ENCODE measurements around the gene ALDH16A1. TPM values are rescaled to one million over a fixed set of nuclear protein-coding genes. Genes with fewer than 3 reads are reported as not detected.

ALDH16A1 gene
- total RNA-seq (2022; extraction: Qiagen RNA extraction; ENCODE audit: low read depth) = 13.6 to 25.0 TPM (median 21.1 TPM) in 5 replicates

DNA sequence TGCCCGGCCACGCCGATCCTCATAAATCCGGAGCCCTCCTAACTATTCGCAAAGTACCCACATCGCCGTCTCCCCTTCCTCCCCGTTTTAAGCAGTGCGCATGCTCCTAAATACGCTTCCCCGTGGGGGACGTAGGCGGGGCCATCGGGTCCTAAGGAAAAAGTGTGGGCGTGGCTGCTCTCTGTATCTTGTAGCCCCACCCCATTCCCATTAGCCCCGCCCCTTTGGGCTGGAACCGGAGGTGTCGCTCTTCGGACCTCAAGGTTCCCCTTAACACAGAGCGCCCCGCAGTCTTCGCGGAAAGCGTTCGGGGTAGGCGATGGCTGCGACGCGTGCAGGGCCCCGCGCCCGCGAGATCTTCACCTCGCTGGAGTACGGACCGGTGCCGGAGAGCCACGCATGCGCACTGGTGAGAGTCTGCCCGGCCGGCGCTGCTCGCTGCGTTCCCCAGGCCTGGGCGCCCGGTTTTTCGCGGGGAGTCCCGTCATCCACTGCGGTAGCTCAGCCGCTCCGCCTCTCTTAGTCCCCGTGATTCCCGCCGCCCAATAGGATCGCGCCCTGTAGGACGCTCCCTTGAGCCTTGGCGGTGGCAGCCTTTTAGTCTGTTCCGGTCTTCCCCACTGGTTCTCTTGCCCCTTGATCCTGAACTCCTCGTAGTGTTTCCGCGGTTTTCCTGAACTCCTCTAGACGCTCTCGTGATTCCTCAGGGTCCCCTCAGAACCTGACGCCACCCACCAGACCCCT, at the start of gene ALDH16A1:
Gene ALDH16A1 (plus strand): TSS at position 213 of the 744 bp plus-strand sequence. CDS start 107 bp downstream, at position 320.

DNA sequence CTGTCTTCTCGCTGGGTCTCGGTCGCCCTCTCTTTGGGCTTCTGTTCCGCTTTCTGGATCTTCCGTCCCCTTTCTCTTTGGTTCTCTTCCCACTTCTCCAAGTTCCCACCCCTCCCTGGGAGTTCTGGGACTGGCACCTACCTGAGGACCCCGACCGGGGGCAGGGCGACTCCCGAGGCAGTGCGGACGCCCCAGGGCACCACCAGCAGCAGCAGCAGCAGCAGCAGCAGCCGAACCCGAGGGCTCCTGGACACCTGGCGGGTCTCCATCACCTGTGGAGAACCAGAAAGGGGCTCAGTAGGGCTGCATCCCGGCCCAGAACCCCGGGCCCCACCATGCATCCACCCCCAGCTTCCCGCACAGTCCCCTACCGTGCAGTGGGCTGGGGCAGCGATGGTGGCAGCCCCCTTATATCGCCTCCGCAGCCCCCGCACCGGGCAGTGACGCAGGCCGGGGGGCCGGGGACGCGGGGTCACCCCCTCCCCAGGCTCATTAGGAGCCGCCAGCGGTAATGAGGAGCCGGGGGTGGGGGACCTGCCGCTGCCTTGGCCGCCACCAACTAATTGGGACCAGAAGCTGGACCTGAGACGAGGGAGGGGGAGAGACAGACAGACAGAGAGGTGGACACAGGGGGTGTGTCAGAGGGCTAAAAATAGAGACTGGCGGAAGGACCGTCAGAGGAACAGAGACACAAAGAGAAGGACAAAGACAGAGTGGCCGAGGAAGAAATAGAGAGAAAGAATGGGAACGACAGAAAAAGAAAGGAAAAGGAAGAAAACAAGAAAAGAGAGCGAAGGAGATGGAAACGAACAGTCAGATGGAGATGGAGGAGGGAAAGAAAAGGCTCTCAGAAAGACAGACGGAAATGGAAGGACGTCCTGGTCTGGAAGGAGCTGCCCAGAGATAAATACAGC, 29.7 kb upstream of the ALDH16A1 start, which contains the start of gene PTH2:
Gene PTH2 (minus strand): TSS at position 371 of the 914 bp plus-strand sequence. CDS start 102 bp downstream, at position 269.

DNA sequence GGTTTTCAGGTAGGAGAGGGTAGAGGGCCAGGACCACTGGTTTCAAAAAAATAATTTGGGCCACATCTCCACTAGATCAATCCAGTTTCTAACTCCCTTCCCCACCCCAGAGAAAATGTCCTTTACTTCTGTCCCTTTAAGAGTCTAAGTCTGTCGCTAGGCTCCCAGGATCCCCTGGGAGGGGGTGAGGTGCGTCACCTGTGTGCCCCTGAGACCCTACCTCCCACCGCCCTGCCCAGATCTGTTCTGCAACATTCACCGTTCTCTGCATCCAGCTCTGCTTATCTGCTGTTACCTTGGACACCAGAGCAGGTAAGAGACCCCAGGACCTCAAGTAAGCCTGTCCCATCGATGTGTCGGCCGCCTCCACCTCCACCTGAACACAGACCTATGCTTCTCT, 27.8 kb upstream of the ALDH16A1 start, which contains the start of gene GFY:
Gene GFY (plus strand): TSS at position 211 of the 400 bp plus-strand sequence. CDS start 1,043 bp downstream, outside the sequence.

DNA sequence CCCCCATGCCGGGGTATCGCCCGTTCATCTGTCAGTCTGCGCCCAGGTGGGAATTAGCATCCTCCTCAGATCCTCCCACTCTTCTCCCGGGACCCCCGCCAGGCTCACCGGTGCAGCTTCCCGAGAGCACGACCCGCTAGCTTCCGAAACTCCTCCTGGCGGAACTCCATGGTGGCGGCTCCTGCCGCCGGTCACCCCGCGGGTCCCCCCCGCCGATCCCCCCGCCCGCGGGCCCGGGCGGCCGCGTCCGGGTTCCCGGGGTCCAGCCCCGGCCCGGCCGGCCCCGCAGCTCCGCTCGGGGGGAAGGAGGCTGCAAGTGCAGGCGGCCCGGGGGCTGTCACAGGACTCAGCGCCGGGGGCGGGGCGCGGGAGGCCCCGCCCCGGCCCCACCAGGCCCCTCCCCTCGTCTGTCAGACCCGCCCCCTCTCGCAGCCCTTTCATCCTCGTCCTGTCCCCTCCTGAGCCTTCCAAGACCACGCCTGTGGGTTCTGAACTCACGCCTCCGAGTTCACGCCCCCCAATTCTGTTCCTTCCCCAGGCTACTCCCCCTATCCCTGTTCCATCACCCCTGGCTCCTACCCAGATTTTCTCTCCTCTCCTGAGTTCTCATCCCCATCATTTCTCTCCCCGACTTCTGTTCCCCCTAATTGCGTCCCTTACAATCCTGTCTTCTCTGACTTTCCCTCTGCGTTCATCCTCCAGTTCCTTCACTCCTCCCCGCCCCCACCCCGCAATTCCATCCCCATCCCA, 11.6 kb upstream of the ALDH16A1 start, which contains the start of gene SLC17A7:
Gene SLC17A7 (minus strand): TSS at position 318 of the 750 bp plus-strand sequence. CDS start 148 bp downstream, at position 170.

DNA sequence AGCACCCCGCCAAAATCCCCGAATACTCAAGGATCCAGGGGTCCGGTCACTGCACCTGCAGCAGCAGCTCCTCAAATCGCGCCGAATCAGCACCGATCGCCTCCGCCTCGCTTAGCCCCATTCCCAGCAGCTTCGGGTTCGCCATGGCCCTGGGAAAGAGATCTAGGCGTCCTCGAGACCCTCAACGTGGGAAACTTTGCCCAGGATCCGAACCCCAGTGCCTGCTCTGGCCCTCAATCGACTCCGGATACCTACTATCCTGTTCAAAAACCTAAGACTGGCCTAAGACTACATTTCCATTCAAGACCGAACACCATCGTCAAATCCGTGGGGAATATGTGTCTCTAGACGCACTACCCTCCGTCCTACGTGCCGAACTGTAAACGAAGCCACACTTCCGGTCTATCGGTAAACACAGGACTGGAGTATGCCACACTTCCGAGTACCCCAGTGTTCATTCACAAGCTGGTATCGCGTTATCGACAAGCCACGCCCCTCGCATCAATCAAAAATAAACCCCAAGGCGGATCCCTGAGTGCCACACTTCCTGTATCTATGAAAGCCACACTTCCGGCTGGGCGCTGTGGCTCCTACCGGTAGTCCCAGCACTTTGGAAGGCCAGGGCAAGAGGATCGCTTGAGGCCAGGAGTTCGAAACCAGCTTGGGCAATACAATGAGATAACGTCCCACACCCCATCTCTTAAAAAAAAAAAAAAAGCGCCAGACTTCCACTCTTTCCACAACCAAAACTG, 1.4 kb upstream of the ALDH16A1 start, which contains the start of gene PIH1D1:
Gene PIH1D1 (minus strand): TSS at position 385 of the 752 bp plus-strand sequence. CDS start 240 bp downstream, at position 145.

DNA sequence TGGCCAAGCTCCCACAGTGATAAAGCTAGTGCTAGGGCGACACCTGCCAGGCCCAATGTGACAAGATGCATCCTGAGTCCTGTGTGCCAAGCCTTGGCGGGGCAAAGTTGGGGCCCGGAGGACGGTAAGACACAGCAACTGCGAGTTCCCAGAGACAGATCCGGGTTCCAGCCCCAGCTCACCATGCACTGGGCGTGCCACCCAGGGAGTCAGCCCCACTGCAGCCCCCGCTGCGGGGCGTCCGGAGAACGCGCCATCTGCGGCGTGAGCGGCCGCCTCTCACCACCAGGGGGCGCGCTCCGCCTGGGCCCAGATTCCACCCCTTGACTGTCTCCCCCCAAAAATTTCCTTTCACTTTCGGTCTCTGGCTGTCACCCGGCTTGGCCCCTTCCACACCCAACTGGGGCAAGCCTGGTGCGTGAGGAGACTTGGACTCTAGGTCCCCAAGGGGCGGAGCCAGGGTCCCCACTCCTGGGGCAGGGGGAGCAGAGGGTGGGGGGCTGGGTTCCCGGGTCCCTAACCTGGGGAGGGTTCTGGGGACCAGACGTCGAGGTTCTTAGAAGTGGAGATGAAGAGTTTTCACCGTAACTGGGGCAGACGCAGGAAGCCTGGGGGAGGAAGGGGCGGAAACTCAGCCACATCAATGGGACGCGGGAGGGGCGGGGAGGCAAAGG, 21.0 kb downstream of the ALDH16A1 start, which contains the start of gene FLT3LG:
Gene FLT3LG (plus strand): TSS at position 348 of the 674 bp plus-strand sequence. CDS start 425 bp downstream, outside the sequence.

DNA sequence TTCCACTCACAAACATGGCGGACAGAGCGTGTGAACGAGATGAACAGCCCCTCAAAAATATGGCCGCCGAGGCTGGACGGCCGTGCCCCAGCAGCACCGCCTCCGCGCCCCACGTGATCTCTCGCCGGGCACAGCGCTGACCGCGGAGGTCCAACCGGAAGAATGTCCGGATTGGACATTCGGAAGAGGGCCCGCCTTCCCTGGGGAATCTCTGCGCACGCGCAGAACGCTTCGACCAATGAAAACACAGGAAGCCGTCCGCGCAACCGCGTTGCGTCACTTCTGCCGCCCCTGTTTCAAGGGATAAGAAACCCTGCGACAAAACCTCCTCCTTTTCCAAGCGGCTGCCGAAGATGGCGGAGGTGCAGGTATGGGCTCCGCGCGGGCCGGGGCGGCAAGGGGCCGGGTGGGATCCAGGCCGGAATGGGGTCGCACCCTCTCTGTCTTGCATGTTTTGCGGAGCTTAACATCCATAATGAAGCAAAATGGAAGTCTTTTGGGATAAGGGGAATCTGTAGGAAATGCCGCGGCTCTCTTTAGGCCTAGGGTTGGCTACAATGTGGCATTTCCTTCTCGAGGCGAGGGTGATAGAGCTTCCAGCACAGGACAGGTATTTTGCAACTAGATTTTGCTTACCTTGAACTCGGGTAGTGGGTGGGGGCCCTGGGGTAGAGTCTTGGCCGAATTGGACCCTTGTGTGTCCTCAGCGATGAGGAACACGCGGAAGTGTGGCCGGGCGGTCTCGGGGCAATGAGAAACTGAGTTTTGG, 34.4 kb downstream of the ALDH16A1 start, which contains the start of gene RPL13A:
Gene RPL13A (plus strand): TSS at position 332 of the 769 bp plus-strand sequence. CDS start 22 bp downstream, at position 354.

Other genes with a start within 250 kb of the ALDH16A1 start
- gene SLC6A16, start 128.0 kb upstream of the ALDH16A1 start, total RNA-seq (2022; extraction: Qiagen RNA extraction; ENCODE audit: low read depth) = 0.90 to 1.8 TPM (median 1.3 TPM) in 5 replicates
- gene CD37, start 117.8 kb upstream of the ALDH16A1 start, total RNA-seq (2022; extraction: Qiagen RNA extraction; ENCODE audit: low read depth) = not detected in 5 replicates
- gene TEAD2, start 90.8 kb upstream of the ALDH16A1 start, total RNA-seq (2022; extraction: Qiagen RNA extraction; ENCODE audit: low read depth) = 13.9 to 21.0 TPM (median 17.2 TPM) in 5 replicates
- gene DKKL1, start 89.3 kb upstream of the ALDH16A1 start, total RNA-seq (2022; extraction: Qiagen RNA extraction; ENCODE audit: low read depth) = 0.37 to 1.0 TPM (median 0.48 TPM) in 5 replicates
- 0.10 TPM in 1 of 5 replicates, not detected in the others for gene KASH5, start 65.0 kb upstream of the ALDH16A1 start, total RNA-seq (2022; extraction: Qiagen RNA extraction; ENCODE audit: low read depth)
- gene PTH2, start 29.8 kb upstream of the ALDH16A1 start, total RNA-seq (2022; extraction: Qiagen RNA extraction; ENCODE audit: low read depth) = not detected in 5 replicates
- 0.12 to 0.28 TPM (median 0.17 TPM) in 4 of 5 replicates, not detected in the other for gene GFY, start 27.8 kb upstream of the ALDH16A1 start, total RNA-seq (2022; extraction: Qiagen RNA extraction; ENCODE audit: low read depth)
- 0.39 to 0.73 TPM (median 0.67 TPM) in 5 replicates for gene SLC17A7, start 11.7 kb upstream of the ALDH16A1 start, total RNA-seq (2022; extraction: Qiagen RNA extraction; ENCODE audit: low read depth)
- gene PIH1D1, start 1.4 kb upstream of the ALDH16A1 start, total RNA-seq (2022; extraction: Qiagen RNA extraction; ENCODE audit: low read depth) = 88.4 to 93.8 TPM (median 92.6 TPM) in 5 replicates
- gene FLT3LG, start 21.0 kb downstream of the ALDH16A1 start, total RNA-seq (2022; extraction: Qiagen RNA extraction; ENCODE audit: low read depth) = 0.90 to 2.2 TPM (median 1.2 TPM) in 5 replicates
- 3,849 to 4,394 TPM (median 4,225 TPM) in 5 replicates for gene RPL13A, start 34.4 kb downstream of the ALDH16A1 start, total RNA-seq (2022; extraction: Qiagen RNA extraction; ENCODE audit: low read depth)
- 3,786 to 4,498 TPM (median 3,975 TPM) in 5 replicates for gene RPS11, start 43.2 kb downstream of the ALDH16A1 start, total RNA-seq (2022; extraction: Qiagen RNA extraction; ENCODE audit: low read depth)
- gene FCGRT, start 59.4 kb downstream of the ALDH16A1 start, total RNA-seq (2022; extraction: Qiagen RNA extraction; ENCODE audit: low read depth) = 23.9 to 33.3 TPM (median 28.1 TPM) in 5 replicates
- gene RCN3, start 74.8 kb downstream of the ALDH16A1 start, total RNA-seq (2022; extraction: Qiagen RNA extraction; ENCODE audit: low read depth) = 0.78 to 2.8 TPM (median 2.0 TPM) in 5 replicates
- 80.5 to 105 TPM (median 102 TPM) in 5 replicates for gene NOSIP, start 127.3 kb downstream of the ALDH16A1 start, total RNA-seq (2022; extraction: Qiagen RNA extraction; ENCODE audit: low read depth)
- gene PRRG2, start 128.1 kb downstream of the ALDH16A1 start, total RNA-seq (2022; extraction: Qiagen RNA extraction; ENCODE audit: low read depth) = 0.66 to 1.5 TPM (median 1.0 TPM) in 5 replicates
- gene PRR12, start 138.0 kb downstream of the ALDH16A1 start, total RNA-seq (2022; extraction: Qiagen RNA extraction; ENCODE audit: low read depth) = 24.2 to 35.2 TPM (median 31.5 TPM) in 5 replicates
- 81.1 to 134 TPM (median 118 TPM) in 5 replicates for gene RRAS, start 186.9 kb downstream of the ALDH16A1 start, total RNA-seq (2022; extraction: Qiagen RNA extraction; ENCODE audit: low read depth)
- gene SCAF1, start 189.0 kb downstream of the ALDH16A1 start, total RNA-seq (2022; extraction: Qiagen RNA extraction; ENCODE audit: low read depth) = 42.4 to 73.9 TPM (median 68.0 TPM) in 5 replicates
- 83.2 to 108 TPM (median 101 TPM) in 5 replicates for gene IRF3, start 212.6 kb downstream of the ALDH16A1 start, total RNA-seq (2022; extraction: Qiagen RNA extraction; ENCODE audit: low read depth)
- 51.6 to 75.3 TPM (median 73.0 TPM) in 5 replicates for gene BCL2L12, start 212.7 kb downstream of the ALDH16A1 start, total RNA-seq (2022; extraction: Qiagen RNA extraction; ENCODE audit: low read depth)
- 407 to 437 TPM (median 431 TPM) in 5 replicates for gene PRMT1, start 224.0 kb downstream of the ALDH16A1 start, total RNA-seq (2022; extraction: Qiagen RNA extraction; ENCODE audit: low read depth)
- gene ADM5, start 236.4 kb downstream of the ALDH16A1 start, total RNA-seq (2022; extraction: Qiagen RNA extraction; ENCODE audit: low read depth) = 3.9 to 6.9 TPM (median 5.9 TPM) in 5 replicates
- gene CPT1C, start 237.9 kb downstream of the ALDH16A1 start, total RNA-seq (2022; extraction: Qiagen RNA extraction; ENCODE audit: low read depth) = 11.6 to 14.1 TPM (median 12.2 TPM) in 5 replicates